Measurements from ENCODE around the gene ARFGAP3.
A peak's percentile ranks its signal among the peaks of the same experiment; 100 is the strongest.

The ARFGAP3 gene

GRCh38 chr22:42883970-42884369, 26.9 kb upstream of the ARFGAP3 start:
- DNase-seq (ENCODE audit: low read depth in 2 of 2): no peak

- no peak for DNase-seq (ENCODE audit: low read depth in 2 of 2)
Observed at GRCh38 chr22:42883121-42883520, 26.0 kb upstream of the ARFGAP3 start.

- no peak for DNase-seq (ENCODE audit: low read depth in 2 of 2)
Observed at GRCh38 chr22:42881982-42882656, 25.0 kb upstream of the ARFGAP3 start.

GRCh38 chr22:42881298-42881697, 24.2 kb upstream of the ARFGAP3 start:
- no peak for DNase-seq (ENCODE audit: low read depth in 2 of 2)

GRCh38 chr22:42880815-42881214, 23.7 kb upstream of the ARFGAP3 start:
- no peak for DNase-seq (ENCODE audit: low read depth in 2 of 2)

GRCh38 chr22:42879371-42880021, 22.4 kb upstream of the ARFGAP3 start:
- DNase-seq (ENCODE audit: low read depth in 2 of 2): no peak

GRCh38 chr22:42878561-42879305, 21.7 kb upstream of the ARFGAP3 start:
- DNase-seq (ENCODE audit: low read depth in 2 of 2): no peak

- DNase-seq (ENCODE audit: low read depth in 2 of 2): no peak
Observed at GRCh38 chr22:42877597-42878340, 20.7 kb upstream of the ARFGAP3 start.

- DNase-seq (ENCODE audit: low read depth in 2 of 2): no peak
Observed at GRCh38 chr22:42877158-42877557, 20.1 kb upstream of the ARFGAP3 start.

- no peak for DNase-seq (ENCODE audit: low read depth in 2 of 2)
Observed at GRCh38 chr22:42876041-42876440, 19.0 kb upstream of the ARFGAP3 start.

- DNase-seq (ENCODE audit: low read depth in 2 of 2): no peak
Observed at GRCh38 chr22:42874010-42874409, 16.9 kb upstream of the ARFGAP3 start.

- DNase-seq (ENCODE audit: low read depth in 2 of 2): no peak
Observed at GRCh38 chr22:42873356-42873755, 16.3 kb upstream of the ARFGAP3 start.

- no peak for DNase-seq (ENCODE audit: low read depth in 2 of 2)
Observed at GRCh38 chr22:42872821-42873220, 15.7 kb upstream of the ARFGAP3 start.

GRCh38 chr22:42871146-42872050, 14.3 kb upstream of the ARFGAP3 start:
- no peak for DNase-seq (ENCODE audit: low read depth in 2 of 2)

GRCh38 chr22:42869888-42870480, 12.9 kb upstream of the ARFGAP3 start:
- DNase-seq (ENCODE audit: low read depth in 2 of 2): no peak

GRCh38 chr22:42869463-42869862, 12.4 kb upstream of the ARFGAP3 start:
- DNase-seq (ENCODE audit: low read depth in 2 of 2): no peak

- no peak for DNase-seq (ENCODE audit: low read depth in 2 of 2)
Observed at GRCh38 chr22:42868751-42869251, 11.7 kb upstream of the ARFGAP3 start.

- DNase-seq (ENCODE audit: low read depth in 2 of 2): no peak
Observed at GRCh38 chr22:42866100-42866499, 9.0 kb upstream of the ARFGAP3 start.

- no peak for DNase-seq (ENCODE audit: low read depth in 2 of 2)
Observed at GRCh38 chr22:42865536-42865935, 8.5 kb upstream of the ARFGAP3 start.

GRCh38 chr22:42863349-42863961, 6.4 kb upstream of the ARFGAP3 start:
- peak in 1 of 2 donors; percentile 3 for DNase-seq (ENCODE audit: low read depth in 2 of 2)

Measured in stimulated activated CD8-positive, alpha-beta memory T cell treated with anti-CD3 and anti-CD28 coated beads, Interleukin-15, amount 100 ng/mL, for 4 hours (primary cell).